ENCODE measurements around the gene KLKB1.
A peak's percentile ranks its signal among the peaks of the same experiment; 100 is the strongest.

KLKB1 gene

GRCh38 chr4:186227221-186227620, at the start of gene KLKB1:
Gene KLKB1, plus strand, starts transcription at chr4:186227507. Its CDS starts 689 bp downstream, at chr4:186228196.
- peak; percentile 99 for FAIRE-seq

- no peak for FAIRE-seq
Measured at GRCh38 chr4:186188107-186188506, 39.2 kb upstream of the KLKB1 start.

GRCh38 chr4:186189656-186190055, 37.7 kb upstream of the KLKB1 start:
- FAIRE-seq = no peak

GRCh38 chr4:186190581-186191199, 36.6 kb upstream of the KLKB1 start:
- no peak for FAIRE-seq

GRCh38 chr4:186191200-186192065, 35.9 kb upstream of the KLKB1 start, which contains the start of gene CYP4V2:
Gene CYP4V2, plus strand, starts transcription at chr4:186191567. Its CDS starts 257 bp downstream, at chr4:186191824.
- FAIRE-seq = no peak

GRCh38 chr4:186192066-186192612, 35.2 kb upstream of the KLKB1 start:
- peak; percentile 56 for FAIRE-seq

- no peak for FAIRE-seq
Measured at GRCh38 chr4:186193851-186194250, 33.5 kb upstream of the KLKB1 start.

GRCh38 chr4:186196063-186196462, 31.2 kb upstream of the KLKB1 start:
- FAIRE-seq = no peak

GRCh38 chr4:186200516-186200915, 26.8 kb upstream of the KLKB1 start:
- FAIRE-seq = no peak

GRCh38 chr4:186201010-186201409, 26.3 kb upstream of the KLKB1 start:
- no peak for FAIRE-seq

GRCh38 chr4:186201535-186202230, 25.6 kb upstream of the KLKB1 start:
- no peak for FAIRE-seq

- FAIRE-seq = no peak
Measured at GRCh38 chr4:186202490-186203140, 24.7 kb upstream of the KLKB1 start.

GRCh38 chr4:186203406-186203805, 23.9 kb upstream of the KLKB1 start:
- FAIRE-seq = no peak

- FAIRE-seq = no peak
Measured at GRCh38 chr4:186204103-186204559, 23.2 kb upstream of the KLKB1 start.

- FAIRE-seq = no peak
Measured at GRCh38 chr4:186204686-186205085, 22.6 kb upstream of the KLKB1 start.

GRCh38 chr4:186205156-186205555, 22.2 kb upstream of the KLKB1 start:
- no peak for FAIRE-seq

- FAIRE-seq = no peak
Measured at GRCh38 chr4:186216465-186217024, 10.8 kb upstream of the KLKB1 start.

- FAIRE-seq = no peak
Measured at GRCh38 chr4:186217733-186218293, 9.5 kb upstream of the KLKB1 start.

- FAIRE-seq = no peak
Measured at GRCh38 chr4:186221624-186222023, 5.7 kb upstream of the KLKB1 start.

- no peak for FAIRE-seq
Measured at GRCh38 chr4:186225848-186226247, 1.5 kb upstream of the KLKB1 start.

- FAIRE-seq = no peak
Measured at GRCh38 chr4:186226521-186227189, 652 bp upstream of the KLKB1 start.

All from islet of Langerhans (tissue), 1 donor.